HG03139 (cell line): ENCODE measurements around the gene TPI1.
"Not testable (repeated sequence)": the region's sequence is repeated elsewhere in the genome, so short reads cannot be mapped to it uniquely, and the experiment has no call there.

Source experiments
- ATAC-seq: cut with Tn5 transposase; IDR thresholded peaks from one replicate; pipeline ENCODE4 v1.9.1; 2021; ENCODE audit not compliant: unreplicated experiment

Gene TPI1

GRCh38 chr12:6866920-6867412 is 365 bp upstream of the TPI1 start:
- ATAC-seq, result no peak

- no peak for ATAC-seq
Observed at GRCh38 chr12:6868211-6869048, 1.1 kb downstream of the TPI1 start.

GRCh38 chr12:6869049-6870021 is 2.0 kb downstream of the TPI1 start:
- ATAC-seq, result no peak

GRCh38 chr12:6870304-6870703 is 3.0 kb downstream of the TPI1 start:
- ATAC-seq, result not testable (repeated sequence)

GRCh38 chr12:6871052-6871957 is 4.0 kb downstream of the TPI1 start:
- ATAC-seq, result no peak

- ATAC-seq, result no peak
Observed at GRCh38 chr12:6872073-6873048, 5.0 kb downstream of the TPI1 start.

- peak; percentile 75 for ATAC-seq
Observed at GRCh38 chr12:6873094-6874014, 6.0 kb downstream of the TPI1 start, which contains the start of gene SPSB2. TSS of gene SPSB2 (minus strand) at chr12:6873303. CDS start at chr12:6872901, 402 bp downstream.

- ATAC-seq, result not testable (repeated sequence)
Observed at GRCh38 chr12:6874015-6874368, 6.7 kb downstream of the TPI1 start.

GRCh38 chr12:6879824-6880223 is 12.5 kb downstream of the TPI1 start:
- ATAC-seq, result not testable (repeated sequence)

GRCh38 chr12:6883252-6883651 is 15.9 kb downstream of the TPI1 start:
- no peak for ATAC-seq

GRCh38 chr12:6883683-6884082 is 16.4 kb downstream of the TPI1 start:
- ATAC-seq, result no peak

GRCh38 chr12:6884539-6884938 is 17.2 kb downstream of the TPI1 start:
- no peak for ATAC-seq

- not testable (repeated sequence) for ATAC-seq
Observed at GRCh38 chr12:6886206-6886999, 19.1 kb downstream of the TPI1 start.

GRCh38 chr12:6887460-6887859 is 20.1 kb downstream of the TPI1 start:
- ATAC-seq, result no peak

GRCh38 chr12:6888360-6888759 is 21.0 kb downstream of the TPI1 start:
- no peak for ATAC-seq

GRCh38 chr12:6888794-6889193 is 21.5 kb downstream of the TPI1 start:
- not testable (repeated sequence) for ATAC-seq

- ATAC-seq, result not testable (repeated sequence)
Observed at GRCh38 chr12:6889775-6890573, 22.6 kb downstream of the TPI1 start.
